Fibroblast of the conjunctiva (primary cell): ENCODE results near the gene PLA2G6.

Experiments
- DNase-seq: peaks from one replicate; pipeline ENCODE4 v3.0.0-alpha.2; 2010; ENCODE audit warnings: low read depth

The PLA2G6 gene

GRCh38 chr22:38110863-38111852, 70.5 kb downstream of the PLA2G6 start:
- no peak for DNase-seq

DNA sequence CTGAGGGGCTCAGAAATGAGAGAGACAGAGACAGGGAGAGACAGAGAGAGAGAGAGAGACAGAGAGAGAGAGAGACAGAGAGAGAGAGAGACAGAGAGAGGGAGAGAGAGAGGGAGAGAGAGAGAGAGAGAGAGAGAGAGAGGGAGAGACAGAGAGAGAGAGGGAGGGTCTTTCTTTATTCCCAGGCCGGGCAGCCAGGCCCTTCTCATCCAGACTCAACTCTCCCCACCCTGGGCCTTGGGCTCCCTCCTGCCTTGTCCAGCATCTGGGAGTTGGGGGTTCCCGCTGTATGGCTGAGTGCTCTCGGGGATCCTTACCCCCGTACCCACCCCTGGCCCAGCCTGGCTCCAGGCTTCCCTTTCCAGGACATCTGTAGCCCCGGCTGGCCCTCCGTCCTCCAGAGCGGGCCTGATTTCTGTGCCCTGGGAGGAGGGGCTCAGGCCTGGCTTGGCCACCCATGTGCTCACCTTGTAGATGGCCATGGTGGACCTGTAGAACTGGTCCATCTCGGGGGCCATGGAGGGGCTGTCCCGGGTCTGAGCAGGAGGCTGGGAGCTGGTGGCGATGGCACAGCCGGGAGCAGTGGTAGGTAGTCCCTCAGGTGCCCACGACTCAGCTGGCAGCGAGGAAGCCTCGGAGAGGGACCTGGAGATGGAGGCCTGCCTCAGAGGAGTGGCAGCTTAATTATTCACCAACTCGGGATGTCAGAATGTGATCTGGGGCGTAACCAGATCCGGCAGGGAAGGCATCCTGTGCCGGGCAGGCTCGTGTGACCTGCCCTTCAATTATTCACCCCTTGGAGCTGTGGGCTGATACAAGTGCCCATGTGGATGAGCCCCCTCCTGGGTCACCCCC, 71.4 kb downstream of the PLA2G6 start, which contains the start of gene BAIAP2L2:
TSS of gene BAIAP2L2 (minus strand) at position 677 of the 855 bp plus-strand sequence. CDS start at position 518, 159 bp downstream.
- no peak for DNase-seq

GRCh38 chr22:38109371-38110001, 72.1 kb downstream of the PLA2G6 start:
- no peak for DNase-seq

DNA sequence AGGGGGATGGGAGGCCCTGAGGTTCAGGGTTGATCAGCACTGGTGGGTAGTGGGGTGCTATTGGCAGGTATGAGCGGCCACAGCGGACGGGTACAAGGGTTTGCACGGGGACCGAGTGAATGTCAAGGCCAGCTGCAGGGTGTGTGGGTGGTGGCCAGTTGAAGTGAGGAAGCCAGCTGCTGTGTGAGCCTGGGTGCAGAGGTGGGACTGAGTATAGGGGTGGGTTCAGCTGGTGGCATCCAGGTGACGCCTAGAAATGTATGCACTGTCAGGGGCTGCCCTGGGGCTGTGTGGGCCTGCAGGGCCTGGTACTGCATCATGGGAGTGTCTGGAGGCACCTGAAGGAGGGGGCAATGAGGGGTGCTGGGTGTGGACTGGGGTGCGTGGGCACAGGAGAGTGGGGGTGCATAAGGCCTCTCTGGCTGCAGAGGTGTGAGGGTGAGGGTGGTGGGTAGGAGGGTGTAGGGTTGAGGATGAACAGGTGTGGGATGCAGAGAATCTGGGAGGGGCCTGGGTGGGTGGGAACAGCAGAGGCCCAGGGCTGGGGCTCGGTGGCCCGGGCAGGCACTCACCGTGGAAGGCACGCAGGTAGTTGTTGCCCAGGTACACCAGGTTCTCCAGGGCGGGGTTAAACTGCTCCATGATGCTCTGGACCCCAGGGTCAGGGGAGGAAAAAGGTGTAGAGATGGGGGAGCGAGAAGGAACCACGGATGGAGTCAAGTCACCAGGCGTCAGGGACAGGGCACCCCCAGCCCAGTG, 72.9 kb downstream of the PLA2G6 start:
- DNase-seq = no peak

DNA sequence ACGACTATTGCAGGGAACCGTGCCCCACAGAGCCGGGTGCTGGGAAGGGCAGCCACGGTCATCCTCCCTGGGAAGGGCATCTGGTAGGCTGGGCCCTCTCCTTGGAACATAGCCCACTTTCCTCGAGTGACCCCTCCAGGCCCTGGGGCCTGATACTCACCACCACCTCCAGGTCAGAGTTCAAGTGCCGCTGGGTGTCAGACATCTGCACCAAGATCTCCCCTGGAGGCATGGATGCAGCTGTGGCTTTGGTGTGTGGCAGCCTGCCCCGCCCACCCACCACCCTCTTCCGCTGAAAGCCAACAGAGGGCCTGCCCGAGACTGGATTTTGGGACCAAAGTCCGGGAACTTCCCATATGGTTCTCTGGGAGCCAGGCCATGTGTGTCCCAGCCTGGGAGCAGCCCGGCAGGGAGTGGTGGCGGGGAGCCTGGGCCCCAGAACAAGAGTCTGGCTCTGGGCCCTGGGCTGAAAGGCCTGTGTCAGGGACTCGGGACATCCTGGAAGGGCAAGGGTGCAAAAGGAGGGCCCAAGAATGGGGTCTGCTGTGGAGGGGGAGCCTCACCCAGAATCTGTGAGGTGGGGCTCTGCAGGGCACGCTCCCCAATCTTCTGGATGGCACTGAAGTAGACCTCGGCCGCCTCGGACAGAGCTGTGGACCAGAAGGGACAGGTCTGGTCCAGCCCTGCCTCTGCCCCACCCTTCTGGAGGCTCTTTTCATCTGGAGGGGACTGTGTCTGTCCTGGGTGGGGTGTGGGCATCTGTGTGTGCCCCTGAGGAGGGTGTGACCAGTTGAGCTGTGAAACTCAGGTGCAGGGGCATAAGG, 73.7 kb downstream of the PLA2G6 start:
- no peak for DNase-seq

DNA sequence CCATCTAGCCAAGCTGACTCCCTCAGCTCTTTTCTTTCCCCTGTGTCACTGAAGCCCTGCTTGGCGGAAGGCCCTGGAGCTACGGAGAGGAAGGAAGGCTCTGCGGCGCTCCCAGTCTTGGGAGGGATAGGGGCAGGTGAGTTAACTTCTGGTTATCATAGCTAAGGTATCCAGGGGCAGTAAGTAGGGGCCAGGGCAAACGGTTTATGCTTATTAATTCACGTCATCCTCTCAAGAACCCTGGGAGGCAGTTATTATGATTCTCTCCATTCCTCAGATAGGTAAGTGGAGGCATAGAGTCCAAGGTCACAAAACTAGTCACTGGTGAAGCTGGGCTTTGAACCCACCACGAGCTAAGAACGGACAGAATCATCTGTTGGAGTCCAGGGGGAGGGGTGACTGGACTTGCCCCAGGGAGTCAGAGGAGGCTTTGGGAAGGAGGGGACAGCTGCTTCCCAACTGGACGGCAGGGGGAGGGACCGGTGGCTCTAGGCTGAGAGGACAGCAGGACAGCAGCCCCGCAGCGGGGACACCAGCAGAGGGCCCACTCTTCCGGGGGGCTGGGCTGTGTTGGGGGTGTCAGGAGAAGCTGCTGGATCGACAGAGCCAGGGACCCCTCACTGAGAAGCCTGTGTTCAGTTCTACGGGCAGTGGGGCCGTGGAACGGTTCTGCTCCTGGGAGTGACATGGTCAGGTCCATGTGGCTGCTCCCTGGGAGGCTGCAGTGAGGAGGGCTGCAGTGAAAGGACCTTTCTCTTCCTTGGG, 74.6 kb downstream of the PLA2G6 start:
- DNase-seq = no peak

DNA sequence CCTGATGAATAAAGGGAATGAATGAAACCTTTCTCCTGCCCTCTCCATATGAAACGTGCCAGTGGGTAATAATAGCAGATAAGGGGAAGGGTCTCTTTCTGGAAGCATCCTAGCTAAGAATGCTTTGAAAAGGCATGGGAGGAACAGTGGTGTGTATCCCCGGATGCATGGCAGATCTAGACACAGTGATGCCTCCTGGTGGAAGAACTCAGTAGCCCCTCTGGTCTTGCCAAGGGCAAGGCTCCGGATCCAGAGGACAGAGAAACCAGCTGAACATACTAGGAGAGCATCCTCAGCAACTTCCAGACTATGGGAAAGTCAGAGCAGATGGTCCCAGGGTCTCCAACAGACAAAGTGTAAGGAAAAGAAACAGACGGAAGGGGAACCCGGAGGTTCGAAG, 77.5 kb downstream of the PLA2G6 start:
- no peak for DNase-seq

GRCh38 chr22:38103641-38104040, 78.0 kb downstream of the PLA2G6 start:
- no peak for DNase-seq

DNA sequence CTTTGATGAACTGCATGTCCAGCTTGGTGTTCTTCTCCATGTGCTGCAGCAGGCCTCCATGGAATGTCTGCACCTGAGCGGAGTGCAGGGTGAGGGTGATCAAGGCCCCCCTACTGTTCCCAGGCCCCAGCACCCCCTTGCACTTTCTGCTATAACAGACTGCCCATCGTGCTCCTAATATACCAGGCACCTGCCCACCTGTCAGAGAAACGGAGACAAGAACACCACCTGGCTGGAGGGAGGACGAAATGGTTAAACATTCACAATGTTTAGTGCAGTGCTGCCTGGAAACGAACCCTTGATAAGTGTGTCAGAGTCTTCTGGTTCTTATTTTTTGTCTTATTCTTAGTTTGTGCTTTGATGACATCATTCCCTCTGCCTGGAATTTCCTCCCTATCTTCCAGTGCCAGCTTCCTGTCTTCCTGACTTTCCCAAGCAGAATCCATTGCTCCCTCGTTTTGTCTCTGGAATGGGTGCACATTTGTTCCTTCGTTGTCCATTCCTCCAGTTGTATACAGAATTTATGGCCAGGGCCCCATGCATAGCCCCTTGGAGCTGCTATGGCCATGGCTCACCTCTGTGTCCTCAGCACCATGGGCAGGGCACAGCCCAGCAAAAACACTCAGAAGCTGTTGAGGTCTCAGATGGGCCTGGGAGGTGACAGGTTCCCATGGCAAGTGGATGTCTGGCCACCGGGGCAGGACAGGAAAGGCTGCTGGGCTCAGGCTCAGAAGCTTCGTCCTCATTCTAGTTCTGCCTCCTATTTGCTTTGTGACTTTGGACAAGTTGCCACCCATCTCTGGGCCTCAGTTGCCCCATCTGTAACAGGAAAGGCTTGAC, 83.0 kb downstream of the PLA2G6 start:
- no peak for DNase-seq

DNA sequence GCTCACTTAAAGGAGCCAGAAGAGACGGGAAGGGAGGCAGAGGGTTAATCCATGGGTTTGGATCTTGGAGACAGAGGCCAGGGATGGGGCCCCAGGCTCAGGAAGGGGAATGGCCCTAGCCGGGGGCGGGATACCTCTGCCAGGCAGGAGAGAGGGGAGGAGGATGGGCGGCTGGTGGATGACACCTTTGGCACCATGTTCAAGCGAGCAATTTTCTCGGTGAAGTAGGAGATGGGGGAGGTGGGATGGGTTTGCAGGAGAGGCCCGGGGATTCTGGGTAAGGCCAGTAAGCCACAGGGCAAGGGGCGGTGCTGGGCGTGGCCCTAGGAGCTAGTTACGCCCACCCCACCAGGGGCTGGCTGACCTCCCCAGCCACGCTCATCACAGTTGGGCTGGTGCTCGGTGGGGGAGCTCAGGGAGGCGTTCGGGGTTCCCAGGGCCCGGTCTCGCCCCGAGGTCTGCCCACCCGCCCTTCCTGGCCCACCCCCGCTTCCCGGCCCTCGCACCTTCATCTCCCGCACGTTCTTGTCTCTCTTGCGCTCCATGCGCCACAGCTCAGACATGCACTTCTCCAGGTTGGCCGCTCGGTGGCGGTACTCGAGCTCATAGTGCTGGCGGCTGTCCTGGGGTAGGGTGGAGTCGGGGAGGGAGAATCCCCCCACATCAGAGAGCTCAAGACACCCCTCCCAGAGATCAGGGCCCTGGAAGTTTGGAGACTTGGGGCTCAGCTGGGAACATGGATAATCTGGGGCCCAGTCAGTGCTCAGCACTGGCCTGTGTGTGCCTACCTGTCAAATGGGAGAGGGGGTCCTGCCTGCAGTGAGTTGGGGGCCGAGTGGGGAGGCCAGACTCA, 83.8 kb downstream of the PLA2G6 start:
- no peak for DNase-seq

DNA sequence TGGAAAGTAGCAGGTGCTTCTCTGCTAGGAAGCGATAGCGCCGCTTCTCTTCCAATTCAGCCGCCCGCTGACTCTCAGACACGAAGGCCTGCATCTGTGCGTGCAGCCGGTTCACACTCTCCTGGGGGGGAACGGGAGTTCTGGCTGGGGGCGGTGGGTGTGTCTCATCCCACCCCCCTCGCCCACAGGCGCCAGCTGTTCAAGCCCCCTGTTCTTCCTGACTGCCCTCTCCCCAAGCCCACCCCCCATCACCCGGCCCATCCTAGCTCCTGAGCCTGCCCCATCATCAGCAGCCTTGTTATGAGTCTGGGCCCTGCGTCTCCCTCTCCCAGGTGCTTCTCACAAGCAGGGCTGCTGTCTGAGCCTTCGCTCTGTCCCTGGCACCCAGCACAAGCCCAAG, 84.6 kb downstream of the PLA2G6 start:
- DNase-seq = no peak

DNA sequence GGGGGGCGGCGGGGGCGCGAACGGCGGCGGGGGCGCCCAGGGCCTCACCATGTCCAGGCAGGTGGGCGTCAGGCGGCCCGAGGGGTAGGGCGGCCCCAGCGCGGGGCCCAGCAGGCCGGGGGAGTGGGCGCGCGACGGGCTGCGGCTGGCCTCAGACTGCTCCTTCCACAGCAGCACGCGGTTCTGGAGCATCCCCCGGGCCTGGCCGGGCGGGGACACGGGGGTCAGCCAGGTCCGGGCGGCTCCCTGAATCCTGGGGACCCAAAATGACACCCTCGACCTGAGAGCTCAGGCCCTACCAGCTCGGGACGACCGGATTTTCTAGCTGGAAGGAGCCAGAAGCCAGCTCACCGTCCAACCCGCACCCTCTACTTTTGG, 92.2 kb downstream of the PLA2G6 start:
- no peak for DNase-seq

DNA sequence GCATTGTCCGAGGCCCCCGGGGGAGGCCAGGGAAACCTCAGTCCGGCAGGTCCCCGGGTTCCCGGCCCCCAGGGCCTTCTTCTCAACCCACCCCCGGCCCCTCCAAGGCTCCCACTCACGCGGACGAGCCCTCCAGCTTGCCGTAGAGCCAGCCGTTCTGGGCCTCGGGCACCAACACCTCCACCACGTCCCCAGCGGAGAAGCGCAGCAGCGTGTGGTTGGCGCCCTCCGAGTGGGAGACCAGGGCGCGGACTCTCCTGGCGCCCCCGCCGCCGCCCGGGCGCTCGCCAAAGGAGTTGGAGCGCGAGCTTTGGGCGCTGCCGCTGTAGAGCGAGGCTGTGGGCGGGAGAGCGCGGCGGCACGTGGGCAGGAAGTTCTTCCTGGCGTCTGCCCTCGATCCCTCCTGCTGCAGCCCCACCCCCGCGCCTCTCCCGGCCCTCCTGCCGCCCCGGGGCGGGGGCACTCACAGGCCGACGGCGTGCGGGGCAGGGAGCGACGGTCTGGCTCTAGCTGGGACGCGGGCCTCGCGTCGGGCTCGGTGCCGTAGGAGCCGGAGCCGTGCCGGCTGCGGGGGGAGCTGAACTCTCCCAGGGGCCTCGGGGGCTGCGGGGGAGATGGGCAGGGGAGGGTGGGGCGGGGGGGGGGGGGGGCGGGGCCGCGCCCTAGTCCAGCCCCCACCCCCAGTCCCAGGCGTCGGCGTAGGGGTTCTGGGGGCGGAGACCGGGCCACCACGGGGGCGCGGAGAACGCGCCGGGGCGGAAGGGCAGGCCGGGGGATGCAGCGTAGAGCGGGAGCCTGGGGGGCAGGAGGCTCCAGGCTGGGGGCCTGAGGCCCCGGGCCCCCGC, 92.8 kb downstream of the PLA2G6 start:
- DNase-seq = no peak

GRCh38 chr22:38087855-38088254, 93.8 kb downstream of the PLA2G6 start:
- DNase-seq = no peak

DNA sequence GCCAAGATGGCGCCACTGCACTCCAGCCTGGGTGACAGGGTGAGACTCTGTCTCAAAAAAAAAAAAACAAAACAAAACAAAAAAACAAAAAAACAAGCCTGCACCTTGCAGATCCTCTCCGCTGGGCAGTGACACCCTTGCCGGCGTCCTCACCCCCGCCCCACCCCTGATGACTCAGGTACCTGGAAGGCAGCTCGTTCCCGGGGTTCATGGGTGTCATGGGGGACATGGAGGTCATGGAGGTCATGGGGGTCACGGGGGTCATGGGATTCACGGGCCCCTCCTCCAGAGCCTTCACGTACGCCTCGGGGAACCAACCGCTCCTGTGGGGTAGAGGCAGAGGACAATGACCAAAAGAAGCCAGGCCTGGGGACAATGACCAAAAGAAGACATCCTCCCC, 94.7 kb downstream of the PLA2G6 start:
- DNase-seq = no peak

DNA sequence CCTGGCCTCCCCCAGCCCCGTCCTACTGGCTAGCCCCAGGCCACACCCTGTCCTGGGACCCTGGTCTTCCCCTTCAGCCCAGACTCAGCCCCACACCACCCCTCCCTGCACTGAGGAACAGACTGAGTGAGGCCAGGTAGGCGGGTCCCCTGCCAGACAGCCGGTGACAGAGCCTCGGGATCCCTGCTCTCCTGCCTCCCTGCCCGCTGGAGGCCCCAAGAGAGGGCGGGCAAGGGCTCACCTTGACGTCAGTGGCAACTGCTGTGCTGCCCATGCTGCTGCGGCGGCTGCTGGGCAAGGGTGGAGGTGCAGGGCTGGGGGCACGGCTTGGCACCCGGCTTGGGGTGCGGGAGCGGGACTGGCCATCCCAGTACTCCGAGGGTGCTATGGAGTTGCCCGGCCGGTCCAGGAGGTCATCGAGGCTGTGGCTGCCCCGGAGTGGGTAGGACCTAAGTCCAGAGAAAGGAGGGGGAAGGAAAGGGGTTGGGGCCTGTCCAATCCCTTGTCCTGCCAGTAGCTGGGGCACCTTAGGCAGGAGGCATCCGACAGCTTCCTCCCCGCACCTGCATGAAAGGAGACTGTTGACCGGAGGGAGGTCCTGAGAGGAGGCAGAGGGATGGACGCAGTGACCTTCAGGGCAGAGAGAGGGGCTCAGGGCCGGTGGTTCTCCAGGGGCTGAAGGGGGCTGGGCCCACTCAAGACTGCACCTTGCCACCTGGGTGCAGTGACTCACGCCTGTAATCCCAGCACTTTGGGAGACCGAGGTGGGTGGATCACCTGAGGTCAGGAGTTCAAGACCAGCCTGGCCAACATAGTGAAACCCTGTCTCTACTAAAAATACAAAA, 95.4 kb downstream of the PLA2G6 start:
- no peak for DNase-seq
